NCI-H1092 treated with DMSO at 0.1 percent for 48 hours (cell line): ENCODE data around the gene C1QTNF5.

ENCODE experiments used
- DNase-seq: peaks from one replicate; lab custom pipeline; 2025; lab: John Stamatoyannopoulos, UW

Gene C1QTNF5

DNA sequence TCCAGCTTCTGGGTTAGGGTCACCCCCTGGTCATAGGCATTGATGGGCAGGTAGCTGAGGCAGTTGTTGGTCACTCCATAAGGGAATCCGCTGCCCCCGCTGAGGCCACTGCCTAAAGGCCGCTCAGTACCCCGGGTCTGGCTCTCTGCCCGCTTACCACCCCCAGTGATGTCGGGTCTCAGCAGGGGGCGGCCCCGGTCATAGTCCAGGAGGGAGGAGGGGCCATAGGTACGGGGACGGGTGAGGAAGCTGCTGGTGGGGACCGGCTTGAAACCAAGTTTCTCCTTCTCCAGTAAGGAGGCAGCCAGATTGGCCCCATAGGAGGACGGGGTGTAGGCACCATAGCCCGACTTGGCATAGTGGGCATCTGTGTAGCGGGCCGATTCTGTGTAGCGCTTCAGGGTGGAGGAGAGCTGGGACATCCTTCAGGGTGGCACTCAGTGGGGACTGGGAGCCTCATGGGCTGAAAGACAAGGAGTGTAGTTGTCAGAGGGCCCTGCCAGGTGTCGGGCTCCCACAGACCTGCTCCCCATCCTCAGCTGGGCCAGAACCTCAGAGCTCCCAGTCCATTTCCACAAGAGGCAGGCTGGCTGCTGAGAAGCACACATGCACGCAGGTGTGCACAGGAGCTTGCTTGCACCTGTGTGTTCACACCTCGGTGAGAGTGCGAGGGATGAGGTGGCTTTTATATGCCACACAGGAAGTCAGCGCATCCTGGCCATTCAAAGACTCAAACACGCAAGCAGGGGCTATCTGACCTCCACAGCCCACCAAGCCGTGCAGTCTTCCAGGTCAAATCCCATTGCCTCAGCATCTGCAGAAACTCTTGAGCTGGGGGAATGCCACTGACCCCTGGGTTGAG lies 32.6 kb upstream of the C1QTNF5 start:
- no peak for DNase-seq

DNA sequence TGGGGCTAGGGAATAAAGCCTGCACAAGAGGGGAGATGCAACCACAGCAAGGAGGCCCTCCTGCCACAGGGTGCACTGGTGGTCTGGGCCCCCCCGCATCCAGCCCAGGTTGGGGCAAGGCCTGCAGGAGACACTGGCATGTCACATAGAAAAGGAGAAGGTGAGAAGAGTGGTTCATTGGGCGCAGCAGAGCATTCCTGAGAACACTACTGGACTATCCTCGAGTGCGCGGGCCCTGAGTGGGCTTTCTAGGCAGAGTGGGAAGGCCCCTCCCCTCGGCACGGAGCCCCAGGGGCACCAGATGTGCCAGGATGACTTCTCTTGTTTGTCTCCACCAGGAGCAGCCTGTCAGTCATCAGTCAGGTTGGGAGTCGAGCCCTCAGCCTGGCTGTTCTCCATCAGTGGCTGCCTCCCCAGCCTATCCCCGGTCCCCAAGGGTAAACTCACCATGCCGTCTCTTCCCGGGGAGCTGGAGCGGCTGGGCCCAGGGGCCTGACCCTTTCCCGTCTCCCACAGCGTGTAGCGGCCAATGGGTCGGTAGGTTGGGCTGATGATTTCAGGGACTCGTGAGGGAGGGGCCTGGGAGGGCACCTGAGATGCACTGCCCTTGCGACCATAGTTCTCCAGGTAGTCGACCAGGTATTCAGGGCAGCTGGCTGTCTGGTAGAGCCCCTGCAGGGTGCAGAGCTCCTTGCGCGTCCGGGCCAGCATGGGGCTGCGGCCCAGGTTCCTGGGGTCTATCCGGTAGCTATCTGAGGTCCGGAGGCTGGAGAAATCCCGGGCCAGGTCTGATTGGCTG lies 31.8 kb upstream of the C1QTNF5 start:
- no peak for DNase-seq

DNA sequence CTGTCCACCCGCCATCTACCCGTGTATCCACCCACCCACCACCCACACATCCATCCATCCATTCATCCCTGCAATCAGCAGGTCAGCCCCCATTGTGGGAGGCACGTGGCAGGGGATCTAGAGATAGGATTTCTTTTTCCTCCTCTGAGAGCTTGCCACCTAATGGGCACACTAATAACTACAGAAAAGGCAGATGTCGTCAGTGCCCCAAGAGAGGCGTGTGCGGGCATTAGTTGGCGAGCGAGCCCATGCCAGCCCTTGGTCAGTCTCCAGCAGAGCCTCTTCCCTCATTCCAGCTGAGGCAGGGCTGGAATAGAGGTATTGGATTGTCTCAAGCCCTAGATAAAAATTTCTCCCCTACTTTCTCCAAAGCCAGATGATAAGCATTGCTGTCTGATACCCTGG lies 31.1 kb upstream of the C1QTNF5 start:
- DNase-seq, result peak; percentile 75

DNA sequence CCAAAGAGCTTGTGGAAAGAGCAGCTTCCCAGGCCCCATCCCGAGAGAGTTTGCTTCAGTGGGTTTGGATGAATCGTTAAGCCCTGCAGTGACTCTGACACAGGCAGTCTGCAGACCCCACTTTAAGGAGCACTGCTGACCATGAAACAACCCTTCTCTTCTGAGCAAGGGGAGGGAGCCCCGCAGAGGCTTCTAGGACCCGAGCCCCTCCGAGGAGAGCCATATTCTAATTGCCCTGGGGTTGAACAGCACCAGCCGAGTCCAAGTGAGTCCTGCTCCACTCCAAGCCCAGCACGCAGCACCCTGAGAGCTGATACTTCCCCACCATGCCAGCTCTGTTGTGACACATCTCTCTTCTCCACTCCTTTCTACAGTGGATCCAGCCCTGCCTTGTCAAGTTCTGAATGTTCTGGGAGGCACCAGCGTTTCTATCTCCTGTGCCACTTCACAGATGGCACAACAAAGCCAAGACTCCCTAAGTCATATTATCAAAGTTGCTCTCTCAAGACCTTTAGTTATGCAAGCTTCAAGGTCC lies 30.5 kb upstream of the C1QTNF5 start:
- DNase-seq, result no peak

DNA sequence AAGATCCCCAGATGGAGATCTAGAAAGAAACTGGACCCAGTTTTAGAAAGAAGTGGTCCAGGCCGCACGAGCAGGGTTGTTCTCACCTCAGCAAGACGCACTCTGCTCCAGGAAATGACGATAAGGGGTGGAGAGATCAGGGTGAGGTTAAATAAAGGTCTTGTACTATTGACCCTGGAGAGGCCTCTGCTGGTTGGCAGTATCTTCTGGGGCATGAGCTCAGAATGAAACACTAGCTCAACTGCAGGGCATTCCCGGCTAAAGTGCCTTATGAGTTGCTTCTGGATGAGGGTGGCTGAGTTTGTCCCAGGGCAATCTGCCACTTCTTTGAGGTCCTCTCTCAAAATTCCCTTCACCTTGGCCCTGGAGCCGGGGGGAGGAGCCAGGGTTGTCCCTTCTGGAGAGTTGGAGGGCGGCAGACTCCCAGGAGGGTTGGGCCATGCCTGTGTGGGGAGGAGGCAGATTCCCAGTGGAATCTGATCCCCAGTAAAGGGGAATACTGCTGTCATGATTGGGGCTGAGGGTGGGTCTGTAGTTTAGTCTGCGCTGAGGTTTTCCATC lies 29.9 kb upstream of the C1QTNF5 start:
- no peak for DNase-seq

DNA sequence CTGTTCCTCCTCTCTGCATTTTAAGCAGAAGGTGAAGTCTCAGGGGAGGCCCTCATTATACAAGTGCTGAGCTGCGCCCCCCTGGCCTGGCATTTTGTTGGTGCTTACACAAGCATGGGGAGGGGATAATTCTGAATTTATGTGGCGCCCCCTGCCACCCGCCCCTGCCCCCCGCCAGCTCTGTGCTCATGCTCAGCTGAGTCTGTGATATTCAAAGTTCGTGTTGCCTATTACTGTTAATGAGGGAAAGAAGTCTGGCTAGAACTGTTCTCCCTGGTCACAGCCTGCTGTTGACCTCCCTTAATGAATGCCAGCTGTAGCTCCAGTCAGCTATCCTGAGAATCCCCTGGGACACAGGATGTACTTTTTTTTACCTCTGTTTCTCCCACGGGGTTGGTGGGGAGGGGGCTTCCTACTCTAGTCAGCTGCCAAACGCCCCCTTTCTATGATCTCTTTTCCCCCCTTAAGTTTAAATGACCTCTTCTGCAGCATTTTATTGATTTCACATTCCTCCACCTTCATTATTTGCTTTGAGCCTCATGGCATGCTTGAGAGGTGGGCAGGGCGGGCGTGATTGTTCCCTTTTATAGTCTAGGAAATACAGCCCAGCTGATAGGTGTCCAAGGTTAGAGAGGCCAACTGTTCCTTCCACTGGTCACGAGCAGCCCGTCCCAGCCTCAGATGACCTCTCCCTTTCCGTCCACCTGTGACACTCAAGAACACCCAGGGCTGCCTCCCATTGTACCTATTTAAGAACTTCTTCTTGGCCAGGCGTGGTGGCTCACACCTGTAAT lies 28.6 kb upstream of the C1QTNF5 start:
- peak; percentile 27 for DNase-seq

DNA sequence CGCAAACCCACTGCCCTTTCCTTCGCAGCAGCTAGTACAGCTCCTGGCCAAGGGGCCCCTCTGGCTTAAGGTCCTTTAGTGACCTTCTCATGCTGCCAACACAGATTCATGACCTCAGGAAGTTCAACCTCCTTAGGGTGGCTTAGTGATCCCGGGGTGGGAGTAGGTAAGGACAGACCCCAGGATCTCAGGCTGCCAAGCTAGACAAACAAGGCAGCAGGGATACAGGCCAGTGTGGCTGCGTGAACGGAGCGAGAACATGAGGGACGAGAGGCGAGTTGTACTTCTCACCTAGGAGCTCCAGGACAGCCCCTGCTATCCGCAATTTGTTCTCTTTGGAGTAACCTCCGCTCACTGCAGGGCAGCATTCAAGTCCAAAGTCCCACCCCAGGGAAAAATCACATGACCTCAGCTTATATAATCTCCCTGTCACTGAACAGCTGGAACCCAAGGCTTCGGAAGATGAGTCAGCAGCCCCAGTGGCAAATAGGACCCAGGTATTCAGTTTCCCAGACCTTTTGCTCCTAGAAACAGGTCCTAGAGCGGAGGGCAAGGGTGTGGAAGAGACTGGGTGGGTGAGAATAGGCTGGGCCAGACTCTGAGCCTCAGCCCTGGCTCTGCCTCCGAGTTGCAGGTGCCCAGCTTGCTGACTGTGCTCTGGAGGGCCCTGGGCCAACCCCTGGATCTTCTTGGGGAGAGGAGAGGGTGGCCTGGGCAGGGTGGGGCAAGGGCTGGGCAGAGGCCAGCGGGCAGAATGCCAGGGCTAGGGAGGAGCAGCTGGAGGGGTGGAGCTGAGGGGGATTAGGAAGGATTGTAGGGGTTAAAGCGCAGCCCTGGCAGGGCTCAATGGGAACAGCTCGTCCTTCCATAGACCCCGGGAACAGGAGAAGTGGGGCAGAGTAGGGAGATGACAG lies 27.7 kb upstream of the C1QTNF5 start:
- peak; percentile 82 for DNase-seq

DNA sequence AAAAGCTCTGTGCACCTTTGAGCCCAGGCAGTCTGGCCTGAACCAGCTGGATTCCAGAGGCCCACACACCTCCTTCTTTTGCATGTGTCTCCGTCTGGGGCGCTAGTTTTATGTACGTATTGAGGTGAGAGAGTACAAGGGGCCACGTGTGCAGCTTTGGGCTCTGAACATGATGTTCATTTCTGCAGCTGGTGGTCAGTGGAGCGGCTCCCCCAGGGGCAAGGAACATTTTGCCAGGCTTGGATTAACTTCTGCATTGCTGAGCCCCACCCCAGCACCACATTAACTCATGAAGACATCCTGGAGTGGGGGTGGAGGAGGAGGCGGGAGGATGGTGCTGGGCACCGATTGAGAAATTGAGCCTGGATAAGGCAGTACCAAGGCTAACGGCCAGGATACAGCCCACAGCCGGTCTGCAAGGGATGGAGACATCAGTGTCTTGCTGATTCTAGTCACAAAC lies 27.0 kb upstream of the C1QTNF5 start:
- DNase-seq, result no peak

DNA sequence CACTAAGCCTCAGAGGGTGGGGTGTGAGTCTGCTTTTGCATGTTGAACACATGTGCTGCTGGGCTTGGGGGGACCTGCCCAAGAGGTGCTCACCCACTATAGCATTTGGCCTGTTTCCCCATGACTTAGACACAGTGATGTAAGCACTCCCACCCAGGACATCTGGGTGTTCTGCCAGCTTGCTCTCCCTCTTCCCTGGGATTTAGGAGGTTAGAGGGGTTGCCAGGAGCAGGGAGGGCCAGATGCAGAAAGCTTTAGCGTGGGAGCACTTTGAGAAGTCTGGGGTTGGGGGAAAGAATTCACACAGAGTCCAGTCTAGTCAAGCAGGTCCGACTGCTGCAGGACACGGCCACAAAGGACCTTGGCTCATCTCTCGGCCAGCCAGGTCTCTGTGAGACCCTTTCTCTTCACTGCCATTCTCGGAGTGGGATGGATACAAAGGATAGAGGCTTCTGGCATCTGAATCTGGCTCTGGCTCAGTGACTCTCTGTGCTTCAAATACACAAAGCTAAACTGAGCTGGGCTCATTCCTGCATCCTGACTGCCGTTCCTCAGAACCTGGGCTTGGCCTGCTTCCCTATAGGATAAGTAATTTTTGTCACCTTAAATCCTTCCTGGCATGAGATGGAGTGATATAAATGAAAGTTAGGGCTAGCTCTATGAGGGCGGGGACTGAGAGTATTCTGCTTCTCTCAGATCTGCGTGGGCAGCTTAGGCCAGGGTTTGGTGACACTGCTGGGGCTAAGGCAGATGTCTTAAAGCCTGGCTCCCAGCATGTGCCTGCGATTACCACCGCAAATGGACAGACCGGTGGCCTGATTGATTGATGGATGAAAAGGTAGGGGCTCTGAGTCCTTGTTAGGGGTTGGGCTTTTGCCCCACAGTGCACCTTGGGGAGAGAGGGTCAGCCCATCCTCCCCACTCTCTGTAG lies 26.3 kb upstream of the C1QTNF5 start:
- DNase-seq, result no peak

DNA sequence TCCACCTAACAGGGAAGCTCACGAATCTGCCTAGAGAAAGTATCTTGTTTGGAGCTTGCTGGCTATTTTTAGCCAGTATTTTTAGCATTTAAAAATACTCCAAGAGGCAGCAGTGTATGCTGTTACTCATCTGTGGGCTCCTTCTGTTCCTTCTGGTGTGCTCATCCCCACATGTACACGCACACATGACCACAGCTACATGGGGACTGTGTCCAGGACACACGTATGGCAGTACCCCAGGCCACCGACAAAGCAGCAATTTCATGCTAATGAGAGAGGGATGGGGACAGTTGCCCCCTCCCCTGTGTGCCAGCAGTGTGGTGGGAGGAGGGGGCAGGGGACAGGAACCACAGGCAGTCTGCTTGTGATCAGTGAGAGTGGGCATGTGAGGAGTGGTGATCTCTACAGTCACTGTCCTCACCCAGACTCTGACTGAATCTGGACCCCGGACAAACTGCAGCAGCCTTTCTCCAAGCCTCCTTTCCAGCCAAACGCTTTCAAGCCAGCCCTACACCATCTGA lies 24.4 kb upstream of the C1QTNF5 start:
- no peak for DNase-seq

DNA sequence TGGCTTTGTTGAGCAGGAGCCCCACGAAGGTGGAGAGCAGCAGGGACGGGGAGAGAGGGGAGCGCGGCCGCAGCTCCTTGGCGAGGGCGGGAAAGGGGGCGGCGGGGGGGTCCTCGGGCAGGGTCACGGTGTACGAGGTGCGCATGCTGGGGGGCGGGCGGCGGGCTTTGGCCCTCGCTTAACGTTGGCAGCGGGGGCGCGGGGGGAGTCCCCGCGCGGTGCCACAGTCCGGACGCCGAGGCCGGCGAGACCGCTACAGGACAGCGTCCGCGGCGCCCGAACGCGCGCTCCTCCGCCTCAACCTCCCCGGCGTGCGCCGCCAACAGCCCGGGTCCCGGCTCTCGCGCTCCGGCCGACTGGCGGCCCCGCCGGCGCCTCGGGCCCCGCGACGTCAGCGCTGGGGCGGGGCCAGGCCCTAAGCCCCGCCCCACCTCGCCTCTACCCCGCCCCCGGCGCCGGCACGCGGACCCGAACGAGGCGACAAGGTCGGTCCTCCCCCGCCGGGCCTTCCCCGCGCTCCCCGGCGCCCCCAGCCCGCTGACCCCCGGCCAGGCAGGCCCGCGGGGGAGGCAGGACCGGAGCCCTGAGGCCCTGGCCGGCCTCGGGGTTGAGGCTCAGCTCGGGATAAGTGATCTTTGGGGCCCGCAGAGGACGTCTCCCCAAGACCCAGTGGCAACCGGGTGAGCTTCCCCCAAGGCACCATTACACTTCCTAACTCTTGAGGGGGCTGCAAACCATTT lies 23.3 kb upstream of the C1QTNF5 start:
- peak; percentile 49 for DNase-seq

DNA sequence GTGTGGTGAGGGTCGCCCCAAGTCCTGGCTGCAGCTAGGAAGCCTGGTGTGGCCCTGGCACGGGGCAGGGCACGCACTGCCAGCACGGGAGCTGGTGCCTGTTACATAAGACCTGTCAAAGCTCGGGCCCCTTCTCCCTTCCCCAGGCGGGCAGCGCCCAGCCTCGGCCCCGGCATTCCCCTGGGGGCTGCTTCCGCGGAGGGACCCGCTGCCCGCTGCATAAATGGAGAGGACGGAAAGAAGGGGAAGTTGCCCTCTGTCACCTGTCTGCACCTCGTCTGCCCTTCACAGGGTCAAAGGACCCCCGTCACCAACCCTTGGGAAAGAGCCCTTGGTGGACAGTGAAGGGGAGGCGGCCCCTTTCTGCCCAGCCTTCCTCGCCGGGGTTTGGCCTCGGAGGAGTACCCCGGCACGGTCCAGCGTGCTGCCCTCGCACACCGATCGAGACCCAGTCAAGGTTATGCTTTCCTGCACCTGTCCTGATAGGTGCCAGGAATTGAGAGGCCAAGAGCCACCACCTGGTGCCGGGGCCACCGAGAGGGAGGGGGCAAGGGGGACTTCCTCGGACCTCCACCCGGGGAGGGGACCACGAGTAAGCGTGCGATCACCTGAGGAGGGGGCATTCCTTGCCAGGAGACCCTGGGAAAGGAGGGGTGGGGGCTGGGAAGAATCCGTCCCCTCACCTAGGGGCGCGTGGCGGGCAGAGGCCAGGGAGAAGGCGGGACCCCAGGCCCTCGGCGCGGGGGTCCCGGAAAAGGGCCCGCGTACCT lies 22.6 kb upstream of the C1QTNF5 start:
- peak; percentile 56 for DNase-seq

DNA sequence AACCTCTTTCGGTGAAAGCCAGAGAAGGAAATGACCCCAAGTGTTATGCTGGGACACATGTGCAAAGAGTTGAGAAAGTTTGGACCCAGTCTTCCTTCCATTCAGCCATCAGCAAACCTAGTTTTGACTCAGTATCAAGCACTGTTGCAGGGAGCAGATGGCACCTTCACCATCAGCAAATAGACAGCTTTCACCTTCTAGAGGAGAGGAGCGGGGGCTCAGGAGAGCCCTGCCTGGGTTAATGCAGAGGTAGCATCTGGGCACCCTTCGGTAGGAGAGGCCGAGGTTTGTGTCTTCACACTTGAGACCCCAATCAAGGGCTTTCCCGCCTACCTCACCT lies 22.0 kb upstream of the C1QTNF5 start:
- peak; percentile 56 for DNase-seq

DNA sequence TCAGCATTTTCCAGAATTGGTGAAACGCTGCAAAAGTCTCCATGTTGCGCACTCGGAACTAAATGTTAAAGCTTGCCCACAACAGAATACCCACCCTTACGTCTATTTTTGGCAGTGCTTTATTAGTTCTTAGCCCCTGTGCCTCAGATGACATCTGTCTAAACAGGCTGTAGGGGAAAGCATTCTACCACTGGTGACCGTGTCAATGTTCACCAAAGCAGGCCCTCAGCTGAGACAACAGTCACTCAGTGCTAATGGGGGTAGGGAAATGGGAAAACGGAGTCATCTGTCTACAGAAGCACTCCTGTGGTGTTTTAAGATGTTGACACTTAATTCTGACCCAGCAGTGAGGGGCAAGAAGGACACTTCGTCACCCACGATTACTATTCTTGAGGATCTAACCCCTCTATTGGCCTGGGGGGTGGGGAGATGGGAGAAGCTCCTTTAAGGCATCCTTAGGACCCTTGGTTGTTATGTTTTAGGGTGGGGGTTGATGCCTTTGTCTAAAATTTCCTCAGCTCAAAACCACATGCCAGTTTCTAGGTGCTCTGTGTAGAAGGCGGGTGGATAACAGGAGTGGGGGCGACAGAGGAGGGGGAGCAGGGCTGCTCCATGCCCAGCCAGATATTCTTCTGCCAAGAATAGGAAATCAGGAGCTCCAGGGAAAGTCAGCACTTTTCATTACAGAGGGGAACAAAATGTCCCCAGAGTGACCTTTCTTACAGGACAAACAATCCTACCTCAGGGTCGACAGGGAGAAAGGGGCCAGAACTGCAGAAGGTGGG lies 21.4 kb upstream of the C1QTNF5 start:
- DNase-seq, result peak; percentile 52

DNA sequence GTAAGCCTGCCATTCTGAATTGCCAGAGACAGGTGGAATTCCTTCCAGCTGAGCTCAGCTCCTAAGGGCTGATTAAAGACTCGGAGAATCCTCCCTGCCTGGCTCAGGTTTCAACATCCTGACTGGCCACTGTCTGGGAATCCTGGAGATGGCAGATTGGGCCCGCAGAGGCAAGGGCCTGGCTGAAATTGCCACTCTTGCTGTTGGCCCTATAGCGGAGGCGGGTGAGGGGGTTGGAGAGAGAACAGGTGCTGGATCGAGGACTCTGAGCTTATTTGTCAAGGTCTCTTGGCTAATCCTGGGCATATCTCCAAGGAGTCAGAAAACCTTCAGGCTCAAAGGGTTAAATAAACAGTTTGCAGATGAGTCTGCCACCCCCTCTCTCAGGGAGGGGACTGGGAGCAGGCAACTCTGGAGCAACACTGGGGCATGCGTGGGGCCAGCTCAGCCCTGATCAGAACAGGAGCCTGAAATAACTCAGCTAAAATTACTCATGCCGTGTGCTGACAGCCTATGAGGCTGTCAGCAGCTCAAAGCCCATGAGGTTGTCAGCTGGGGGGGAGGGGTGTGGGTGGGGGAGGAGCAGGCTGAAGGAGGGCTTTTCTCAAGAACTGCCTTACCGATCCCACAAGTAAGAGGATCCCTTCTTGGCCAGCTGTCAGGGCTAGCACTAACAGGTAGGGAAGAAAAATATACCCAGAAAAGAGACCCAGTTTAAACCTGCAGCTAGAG lies 20.5 kb upstream of the C1QTNF5 start:
- peak; percentile 72 for DNase-seq
